Osteoblast (primary cell): ENCODE data around the gene DNAH6. TPM values are rescaled to one million over a fixed set of nuclear protein-coding genes. Genes with fewer than 3 reads are reported as not detected.

Source experiments
- DNase-seq: peaks from one replicate; pipeline ENCODE4 v3.0.0; 2011; ENCODE audit warnings: low spot score, mixed read lengths; ENCODE audit not compliant: insufficient read length; ENCODE audit errors: missing footprints
- H2AFZ ChIP-seq: 2 replicates; pipeline ENCODE4 v1.6.0; 2011; ENCODE audit warnings: mild to moderate bottlenecking, low read length
- H3K27ac ChIP-seq: 2 replicates; pipeline ENCODE4 v1.5.1; 2011; ENCODE audit warnings: mild to moderate bottlenecking, low read depth, low read length, moderate library complexity
- H3K27me3 ChIP-seq: 2 replicates; pipeline ENCODE4 v1.6.0; 2012; ENCODE audit warnings: mild to moderate bottlenecking, control low read depth, inconsistent platforms, low read length, moderate library complexity; ENCODE audit not compliant: insufficient read depth
- H3K36me3 ChIP-seq: 2 replicates; pipeline ENCODE4 v1.5.1; 2011; ENCODE audit warnings: mild to moderate bottlenecking, low read length, control low read depth, moderate library complexity; ENCODE audit not compliant: insufficient read depth
- H3K4me1 ChIP-seq: 2 replicates; pipeline ENCODE4 v1.5.1; 2011; ENCODE audit warnings: mild to moderate bottlenecking, low read length, control low read depth, moderate library complexity; ENCODE audit not compliant: insufficient read depth
- H3K4me2 ChIP-seq: 2 replicates; pipeline ENCODE4 v1.6.0; 2011; ENCODE audit warnings: mild to moderate bottlenecking, low read length; ENCODE audit not compliant: insufficient read depth
- H3K4me3 ChIP-seq: fragments of 200-600 bp; sonication (generic); 3 replicates; pipeline ENCODE4 v1.5.1; 2012; ENCODE audit warnings: mild to moderate bottlenecking, low read length, inconsistent platforms; ENCODE audit not compliant: insufficient read depth
- H3K79me2 ChIP-seq: 2 replicates; pipeline ENCODE4 v1.6.0; 2012; ENCODE audit warnings: mild to moderate bottlenecking, low read length, control low read depth, inconsistent platforms; ENCODE audit not compliant: insufficient read depth
- H3K9me3 ChIP-seq: 2 replicates; pipeline ENCODE4 v1.5.1; 2011; ENCODE audit warnings: low read depth, low read length, control low read depth
- H4K20me1 ChIP-seq: 2 replicates; pipeline ENCODE4 v1.6.0; 2012; ENCODE audit warnings: mild to moderate bottlenecking, low read length, control low read depth; ENCODE audit not compliant: insufficient read depth
- CTCF ChIP-seq: IDR thresholded peaks from 2 replicates; pipeline ENCODE4 v1.5.1; 2011; ENCODE audit warnings: mild to moderate bottlenecking, low read depth, low read length, moderate library complexity; ENCODE audit errors: extremely low read depth
- total RNA-seq: library from RNA; depleted of rRNA; stranded (reverse); fragments of >200 nt; gene quantifications from 2 replicates; pipeline ENCODE4 v1.2.3, GENCODE V29; 2012

DNAH6 gene
- total RNA-seq, 1 donor = 0.36 TPM

GRCh38 chr2:84849271-84849952 lies 333.1 kb downstream of the DNAH6 start:
- H3K79me2 ChIP-seq = no peaks in the 10 kb centered on the region
- no peak overlapping the region for H3K27ac ChIP-seq
- no peaks in the 10 kb centered on the region for H3K36me3 ChIP-seq
- no peaks in the 10 kb centered on the region for H3K27me3 ChIP-seq
- no peak for TF ChIP-seq CTCF
- no peaks in the 10 kb centered on the region for H4K20me1 ChIP-seq
- no peaks in the 10 kb centered on the region for H3K9me3 ChIP-seq
- peaks cover 10% of the 10 kb centered on the region for H3K4me1 ChIP-seq
- no peak for DNase-seq
- H3K4me2 ChIP-seq = no peak overlapping the region
- no peak overlapping the region for H2AFZ ChIP-seq
- H3K4me3 ChIP-seq = no peak overlapping the region

- H3K9me3 ChIP-seq = no peaks in the 10 kb centered on the region
- H3K36me3 ChIP-seq = no peaks in the 10 kb centered on the region
- no peak overlapping the region for H3K27ac ChIP-seq
- no peak overlapping the region for H3K4me3 ChIP-seq
- TF ChIP-seq CTCF = no peak
- no peak overlapping the region for H2AFZ ChIP-seq
- peaks cover 10% of the 10 kb centered on the region for H3K4me1 ChIP-seq
- H3K79me2 ChIP-seq = no peaks in the 10 kb centered on the region
- no peak for DNase-seq
- no peaks in the 10 kb centered on the region for H4K20me1 ChIP-seq
- H3K4me2 ChIP-seq = no peak overlapping the region
- no peaks in the 10 kb centered on the region for H3K27me3 ChIP-seq
Observed at GRCh38 chr2:84850471-84850870, 334.2 kb downstream of the DNAH6 start.

- H4K20me1 ChIP-seq = no peaks in the 10 kb centered on the region
- no peaks in the 10 kb centered on the region for H3K27me3 ChIP-seq
- H3K27ac ChIP-seq = no peak overlapping the region
- no peaks in the 10 kb centered on the region for H3K9me3 ChIP-seq
- no peak for TF ChIP-seq CTCF
- no peaks in the 10 kb centered on the region for H3K79me2 ChIP-seq
- no peak overlapping the region for H3K4me2 ChIP-seq
- H3K4me3 ChIP-seq = no peak overlapping the region
- no peak overlapping the region for H2AFZ ChIP-seq
- H3K4me1 ChIP-seq = no peaks in the 10 kb centered on the region
- no peaks in the 10 kb centered on the region for H3K36me3 ChIP-seq
- no peak for DNase-seq
Observed at GRCh38 chr2:84851876-84852275, 335.6 kb downstream of the DNAH6 start.

GRCh38 chr2:84854850-84855249 lies 338.6 kb downstream of the DNAH6 start:
- no peaks in the 10 kb centered on the region for H3K4me1 ChIP-seq
- no peak overlapping the region for H3K4me2 ChIP-seq
- H3K27me3 ChIP-seq = no peaks in the 10 kb centered on the region
- no peak overlapping the region for H3K4me3 ChIP-seq
- TF ChIP-seq CTCF = no peak
- H2AFZ ChIP-seq = no peak overlapping the region
- DNase-seq = no peak
- no peaks in the 10 kb centered on the region for H3K36me3 ChIP-seq
- no peak overlapping the region for H3K27ac ChIP-seq
- H4K20me1 ChIP-seq = no peaks in the 10 kb centered on the region
- H3K9me3 ChIP-seq = no peaks in the 10 kb centered on the region
- H3K79me2 ChIP-seq = no peaks in the 10 kb centered on the region
